SK-N-SH (cell line): ENCODE results near the gene CHCHD6. TPM values are rescaled to one million over a fixed set of nuclear protein-coding genes. Genes with fewer than 3 reads are reported as not detected.

ENCODE experiments used
- CTCF ChIA-PET: fragments of 300-600, 350-600 bp; formaldehyde crosslinking; extraction: SDS; loops from one replicate; lab custom pipeline; 2021; lab: Yijun Ruan, JAX
- POLR2A ChIA-PET: fragments of 350-600 bp; sonication (Branson Sonifier 250); formaldehyde crosslinking; extraction: SDS; loops from one replicate; lab custom pipeline; 2020; ENCODE audit warnings: antibody characterized with exemption, inconsistent platforms; lab: Yijun Ruan, JAX
- DNase-seq: peaks from one replicate; pipeline ENCODE4 v3.0.0; 2012
- H2AFZ ChIP-seq: fragments of 200-600 bp; sonication (generic); 2 replicates; pipeline ENCODE4 v1.8.1; 2016; ENCODE audit warnings: antibody characterized with exemption, mild to moderate bottlenecking, low read depth
- H3F3A ChIP-seq: fragments of 200-600 bp; sonication (generic); replicated peaks from 2 replicates; pipeline ENCODE3; 2016; ENCODE audit warnings: antibody characterized with exemption, mild to moderate bottlenecking; ENCODE audit not compliant: insufficient read depth
- H3K27ac ChIP-seq, 2 experiments: fragments of 200-500 bp in 1 of 2; fragments of 200-600 bp in 1 of 2; sonication (Bioruptor generic) in 1 of 2; sonication (generic), shearing (Covaris generic) in 1 of 2; 2 replicates each; pipeline versions ENCODE4 v1.5.1 to v1.6.1; 2014 to 2016; ENCODE audit warnings: low read depth in 2 of 2, inconsistent platforms in 1 of 2, low read length in 1 of 2, mild to moderate bottlenecking in 1 of 2, mixed read lengths in 1 of 2
- H3K27me3 ChIP-seq: fragments of 200-600 bp; sonication (generic), shearing (Covaris generic); 2 replicates; pipeline ENCODE4 v1.6.1; 2016; ENCODE audit warnings: mixed run types; ENCODE audit not compliant: insufficient read depth
- H3K36me3 ChIP-seq, 2 experiments: fragments of 200-500 bp in 1 of 2; fragments of 200-600 bp in 1 of 2; sonication (Bioruptor generic) in 1 of 2; sonication (generic) in 1 of 2; replicated peaks in 1 of 2; 2 replicates each; pipeline versions ENCODE3 to v1.5.1; 2014 to 2016; ENCODE audit warnings: low read length in 1 of 2, mild to moderate bottlenecking in 1 of 2; ENCODE audit not compliant: insufficient read depth in 2 of 2, control insufficient read depth in 1 of 2
- H3K4me1 ChIP-seq, 2 experiments: fragments of 200-500 bp in 1 of 2; fragments of 200-600 bp in 1 of 2; sonication (Bioruptor generic) in 1 of 2; sonication (generic), shearing (Covaris generic) in 1 of 2; 2 replicates each; pipeline versions ENCODE4 v1.5.1 to v1.6.1; 2014 to 2016; ENCODE audit warnings: low read depth in 1 of 2, low read length in 1 of 2, mixed run types in 1 of 2; ENCODE audit not compliant: insufficient read depth in 2 of 2, control insufficient read depth in 1 of 2
- H3K4me2 ChIP-seq: fragments of 200-600 bp; sonication (generic), shearing (Covaris generic); 2 replicates; pipeline ENCODE4 v1.6.1; 2017; ENCODE audit warnings: mixed run types
- H3K4me3 ChIP-seq, 2 experiments: fragments of 200-500 bp in 1 of 2; fragments of 200-600 bp in 1 of 2; sonication (Bioruptor generic) in 1 of 2; sonication (generic), shearing (Covaris generic) in 1 of 2; 2 replicates each; pipeline versions ENCODE4 v1.5.1 to v1.8.1; 2014 to 2016; ENCODE audit warnings: low read depth in 2 of 2, inconsistent platforms in 1 of 2, low read length in 1 of 2, mild to moderate bottlenecking in 1 of 2, mixed read lengths in 1 of 2, moderate library complexity in 1 of 2
- H3K79me2 ChIP-seq: fragments of 200-600 bp; sonication (generic); 2 replicates; pipeline ENCODE4 v1.8.1; 2017; ENCODE audit warnings: mild to moderate bottlenecking; ENCODE audit not compliant: insufficient read depth
- H3K9ac ChIP-seq: fragments of 200-600 bp; sonication (generic); 2 replicates; pipeline ENCODE4 v1.6.1; 2017; ENCODE audit warnings: mixed run types
- H3K9me2 ChIP-seq: fragments of 200-600 bp; sonication (generic); 2 replicates; pipeline ENCODE4 v1.6.1; 2017; ENCODE audit warnings: mixed run types
- H3K9me3 ChIP-seq: fragments of 200-600 bp; sonication (generic); 2 replicates; pipeline ENCODE4 v1.6.1; 2017; ENCODE audit warnings: mixed run types, mild to moderate bottlenecking, moderate library complexity
- H4K20me1 ChIP-seq: fragments of 200-600 bp; sonication (generic); 2 replicates; pipeline ENCODE4 v1.6.1; 2017; ENCODE audit warnings: mild to moderate bottlenecking, mixed run types; ENCODE audit not compliant: insufficient read depth
- IRF3 ChIP-seq: fragments of 150-350 bp; IDR thresholded peaks from 2 replicates; pipeline ENCODE4 v1.6.1; 2016; ENCODE audit warnings: mild to moderate bottlenecking, low read depth, low read length
- JUND ChIP-seq: IDR thresholded peaks from 2 replicates; pipeline ENCODE4 v1.4.0; 2012
- MAX ChIP-seq: IDR thresholded peaks from 2 replicates; pipeline ENCODE4 v1.4.0; 2012; ENCODE audit warnings: low read depth
- SMC3 ChIP-seq: IDR thresholded peaks from 2 replicates; pipeline ENCODE4 v1.6.1; 2012; ENCODE audit warnings: low read depth, low read length, improper control_type of control experiment
- TCF12 ChIP-seq: IDR thresholded peaks from 2 replicates; pipeline ENCODE4 v1.4.0; 2012
- WGBS: methylation state at CpG from one replicate; pipeline ENCODE4 v1.1.6; 2017; ENCODE audit warnings: low lambda C conversion rate; 5-methylcytosine and 5-hydroxymethylcytosine counted together
- polyA plus RNA-seq, 3 experiments: library from polyadenylated mRNA; depleted of rRNA; stranded (reverse); fragments of >200 nt; gene quantifications; 2 replicates each; pipeline ENCODE4 v1.2.3, GENCODE V29; 2012
- TF ChIP-seq, protein P1 (sequence below): fragments of 200-600 bp; sonication (generic); IDR thresholded peaks from 2 replicates; pipeline ENCODE4 v1.6.1; 2017; ENCODE audit warnings: antibody characterized with exemption, mild to moderate bottlenecking, moderate library complexity

The CHCHD6 gene
- polyA plus RNA-seq, 1 of the 3 experiments (the other 2 are of a cell fraction) = 42.5 TPM

- Histone ChIP-seq H2AFZ (no peak overlapping the region), H3K9me2 (no peaks in the 10 kb centered on the region), H3K27ac (no peak overlapping the region), H3K4me1 (peaks cover 6 to 20% of the 10 kb centered on the region in 2 experiments; a peak in 1 of 4 replicates), H3K36me3 (peaks cover 0 to 3% of the 10 kb centered on the region in 2 experiments), H3K9me3 (0 out of 2 replicates have a peak, but pooled peaks cover under 1% of the 10 kb centered on the region)
- TF ChIP-seq TCF12 (peak; percentile 22; the same call in 1 of the 2 replicates), JUND (no peak)
- TF ChIP-seq, all 33 proteins: peak for 1
- WGBS = 100% methylated on average over 3 of the region's 3 CpGs
- no peak overlapping the region for H3K4me3 ChIP-seq
- H3F3A ChIP-seq = no peaks in the 10 kb centered on the region
- no peak overlapping the region for H3K9ac ChIP-seq
- peaks cover 51% of the 10 kb centered on the region; the same call in 1 of the 2 replicates for H3K79me2 ChIP-seq
- CTCF ChIA-PET = interaction anchor here (0.8 to 4.4 kb wide), 3 partner anchors 8 to 46 kb away, joined by 4 to 41 read pairs (median 5); no protein-coding TSS in a partner anchor
- DNase-seq = no peak
- POLR2A ChIA-PET = interaction anchor here (1.5 kb wide), 1 partner anchor 27 kb away, joined by 4 read pairs; no protein-coding TSS in a partner anchor
- H3K27me3 ChIP-seq = no peaks in the 10 kb centered on the region
- H4K20me1 ChIP-seq = no peaks in the 10 kb centered on the region; the same call in 1 of the 2 replicates
- H3K4me2 ChIP-seq = no peak overlapping the region
Measured at GRCh38 chr3:126706631-126707030, 2.6 kb downstream of the CHCHD6 start.

GRCh38 chr3:126711121-126711760 lies 7.2 kb downstream of the CHCHD6 start:
- H3K36me3 ChIP-seq = peaks cover 0 to 3% of the 10 kb centered on the region in 2 experiments
- H4K20me1 ChIP-seq = peaks cover 3% of the 10 kb centered on the region
- H3K9ac ChIP-seq = no peak overlapping the region
- ChIA-PET CTCF (interaction anchor here (0.6 to 1.3 kb wide), 3 partner anchors 31 to 357 kb away, joined by 3 to 5 read pairs (median 5); no protein-coding TSS in a partner anchor), POLR2A (no interaction called here)
- no peak overlapping the region; the same call in 1 of the 2 replicates for H3K4me2 ChIP-seq
- H3K27me3 ChIP-seq = no peaks in the 10 kb centered on the region
- 90% methylated on average over 8 of the region's 8 CpGs for WGBS
- no peak overlapping the region for H3K4me3 ChIP-seq
- TF ChIP-seq, protein P1, sequence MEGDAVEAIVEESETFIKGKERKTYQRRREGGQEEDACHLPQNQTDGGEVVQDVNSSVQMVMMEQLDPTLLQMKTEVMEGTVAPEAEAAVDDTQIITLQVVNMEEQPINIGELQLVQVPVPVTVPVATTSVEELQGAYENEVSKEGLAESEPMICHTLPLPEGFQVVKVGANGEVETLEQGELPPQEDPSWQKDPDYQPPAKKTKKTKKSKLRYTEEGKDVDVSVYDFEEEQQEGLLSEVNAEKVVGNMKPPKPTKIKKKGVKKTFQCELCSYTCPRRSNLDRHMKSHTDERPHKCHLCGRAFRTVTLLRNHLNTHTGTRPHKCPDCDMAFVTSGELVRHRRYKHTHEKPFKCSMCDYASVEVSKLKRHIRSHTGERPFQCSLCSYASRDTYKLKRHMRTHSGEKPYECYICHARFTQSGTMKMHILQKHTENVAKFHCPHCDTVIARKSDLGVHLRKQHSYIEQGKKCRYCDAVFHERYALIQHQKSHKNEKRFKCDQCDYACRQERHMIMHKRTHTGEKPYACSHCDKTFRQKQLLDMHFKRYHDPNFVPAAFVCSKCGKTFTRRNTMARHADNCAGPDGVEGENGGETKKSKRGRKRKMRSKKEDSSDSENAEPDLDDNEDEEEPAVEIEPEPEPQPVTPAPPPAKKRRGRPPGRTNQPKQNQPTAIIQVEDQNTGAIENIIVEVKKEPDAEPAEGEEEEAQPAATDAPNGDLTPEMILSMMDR = 0 out of 2 replicates have a peak, but pooled peaks have one; percentile 16
- TF ChIP-seq IRF3 (no peak), MAX (0 out of 2 replicates have a peak, but pooled peaks have one; percentile 9), SMC3 (no peak)
- DNase-seq = no peak
- peaks cover 0 to 17% of the 10 kb centered on the region in 2 experiments; a peak in 1 of 4 replicates for H3K4me1 ChIP-seq
- no peaks in the 10 kb centered on the region for H3K9me3 ChIP-seq
- H3K27ac ChIP-seq = peak overlapping the region in 1 of 2 experiments; percentile 41; a peak in 1 of 4 replicates
- H3K9me2 ChIP-seq = no peaks in the 10 kb centered on the region
- peaks cover 59% of the 10 kb centered on the region for H3K79me2 ChIP-seq
- H2AFZ ChIP-seq = no peak overlapping the region
- H3F3A ChIP-seq = no peaks in the 10 kb centered on the region
